IMR-90 (cell line): Measurements from ENCODE around the gene JMJD1C. TPM values are rescaled to one million over a fixed set of nuclear protein-coding genes. Genes with fewer than 3 reads are reported as not detected.

Source experiments
- ATAC-seq: fragments of 200-7000 bp; cut with Tn5 transposase; 2 replicates; pipeline ENCODE4 v1.9.1; 2020; ENCODE audit warnings: low read depth, mild to moderate bottlenecking, moderate library complexity
- BruUV-seq: library from RNA; stranded (reverse); fragments of 400-500 nt; replicated peaks from 2 replicates; lab custom pipeline; 2021; lab: Mats Ljungman, UMichigan
- CTCF ChIA-PET: fragments of 300-600 bp; formaldehyde crosslinking; extraction: SDS; loops from one replicate; lab custom pipeline; 2021; ENCODE audit warnings: antibody characterized with exemption; lab: Yijun Ruan, JAX
- POLR2A ChIA-PET: fragments of 300-600 bp; sonication (Branson Sonifier 250); formaldehyde crosslinking; loops from one replicate; lab custom pipeline; 2022; ENCODE audit warnings: antibody characterized with exemption; ENCODE audit not compliant: unreplicated experiment; lab: Charles Lee
- DNase-seq: peaks from one replicate; pipeline ENCODE4 v3.0.0; 2013
- H2AFZ ChIP-seq: replicated peaks from 2 replicates; pipeline ENCODE3; 2013; ENCODE audit warnings: low read length, mild to moderate bottlenecking; ENCODE audit not compliant: poor library complexity
- H2AK5ac ChIP-seq: 2 replicates; pipeline ENCODE4 v1.6.1; 2013; ENCODE audit warnings: low read depth, low read length, inconsistent platforms
- H2AK9ac ChIP-seq: replicated peaks from 2 replicates; pipeline ENCODE3; 2013; ENCODE audit warnings: mild to moderate bottlenecking, low read depth, low read length, moderate library complexity; ENCODE audit not compliant: poor library complexity
- H2BK120ac ChIP-seq: 2 replicates; pipeline ENCODE4 v1.6.1; 2013; ENCODE audit warnings: low read depth, low read length, inconsistent platforms
- H2BK15ac ChIP-seq: 3 replicates; pipeline ENCODE4 v1.6.1; 2013; ENCODE audit warnings: low read depth, low read length, inconsistent platforms
- H2BK20ac ChIP-seq: 2 replicates; pipeline ENCODE4 v1.6.1; 2013; ENCODE audit warnings: low read depth, mild to moderate bottlenecking, inconsistent platforms, low read length, moderate library complexity
- H2BK5ac ChIP-seq: 2 replicates; pipeline ENCODE4 v1.6.1; 2013; ENCODE audit warnings: mild to moderate bottlenecking, low read depth, low read length, inconsistent platforms; ENCODE audit not compliant: poor library complexity, severe bottlenecking
- H3K14ac ChIP-seq: replicated peaks from 2 replicates; pipeline ENCODE4 v1.6.1; 2013; ENCODE audit warnings: low read depth, low read length, inconsistent platforms
- H3K18ac ChIP-seq: 2 replicates; pipeline ENCODE4 v1.6.1; 2013; ENCODE audit warnings: low read depth, low read length, control low read depth
- H3K23ac ChIP-seq: 2 replicates; pipeline ENCODE4 v1.6.1; 2013; ENCODE audit warnings: low read depth, low read length, inconsistent platforms
- H3K27ac ChIP-seq: 2 replicates; pipeline ENCODE4 v1.5.1; 2013; ENCODE audit warnings: mild to moderate bottlenecking, control low read depth, low read length; ENCODE audit not compliant: insufficient read depth
- H3K27me3 ChIP-seq: 2 replicates; pipeline ENCODE4 v1.6.1; 2013; ENCODE audit warnings: low read length; ENCODE audit not compliant: control insufficient read depth, insufficient read depth
- H3K36me3 ChIP-seq: 2 replicates; pipeline ENCODE4 v1.6.1; 2013; ENCODE audit warnings: low read length, mixed read lengths; ENCODE audit not compliant: control insufficient read depth, insufficient read depth
- H3K4ac ChIP-seq: 2 replicates; pipeline ENCODE4 v1.6.1; 2013; ENCODE audit warnings: low read depth, low read length, inconsistent platforms
- H3K4me1 ChIP-seq: 2 replicates; pipeline ENCODE4 v1.6.1; 2013; ENCODE audit warnings: low read length, mixed read lengths; ENCODE audit not compliant: control insufficient read depth, insufficient read depth
- H3K4me2 ChIP-seq: 2 replicates; pipeline ENCODE4 v1.6.1; 2013; ENCODE audit warnings: low read depth, mild to moderate bottlenecking, control low read depth, low read length, moderate library complexity
- H3K4me3 ChIP-seq: 2 replicates; pipeline ENCODE4 v1.5.1; 2013; ENCODE audit warnings: low read depth, mild to moderate bottlenecking, control low read depth, low read length, moderate library complexity; ENCODE audit not compliant: insufficient read depth
- H3K56ac ChIP-seq: 2 replicates; pipeline ENCODE4 v1.6.1; 2013; ENCODE audit warnings: low read length, inconsistent platforms; ENCODE audit not compliant: insufficient read depth; ENCODE audit errors: extremely low read depth
- H3K79me1 ChIP-seq, 2 experiments: 2 replicates each; pipeline ENCODE4 v1.6.1; 2013; ENCODE audit warnings: low read length in 2 of 2, inconsistent platforms in 1 of 2, low read depth in 1 of 2
- H3K9ac ChIP-seq: 2 replicates; pipeline ENCODE4 v1.6.1; 2013; ENCODE audit warnings: low read depth, low read length, control low read depth
- H3K9me1 ChIP-seq: 2 replicates; pipeline ENCODE4 v1.6.1; 2013; ENCODE audit warnings: low read length, inconsistent platforms; ENCODE audit not compliant: insufficient read depth
- H3K9me3 ChIP-seq: 2 replicates; pipeline ENCODE4 v1.6.1; 2013; ENCODE audit warnings: low read length; ENCODE audit not compliant: control insufficient read depth, insufficient read depth
- H4K20me1 ChIP-seq: 2 replicates; pipeline ENCODE4 v1.6.1; 2013; ENCODE audit warnings: low read length, inconsistent platforms; ENCODE audit not compliant: insufficient read depth
- H4K5ac ChIP-seq: 2 replicates; pipeline ENCODE4 v1.6.1; 2013; ENCODE audit warnings: mild to moderate bottlenecking, low read depth, low read length, control low read depth
- H4K8ac ChIP-seq, 2 experiments: 2 replicates each; pipeline ENCODE4 v1.6.1; 2013; ENCODE audit warnings: low read depth in 2 of 2, low read length in 2 of 2, control low read depth in 1 of 2, inconsistent platforms in 1 of 2
- H4K91ac ChIP-seq: 2 replicates; pipeline ENCODE4 v1.6.1; 2013; ENCODE audit warnings: low read depth, low read length, inconsistent platforms; ENCODE audit not compliant: insufficient read depth
- FOS ChIP-seq: fragments of 150-350 bp; IDR thresholded peaks from 2 replicates; pipeline ENCODE4 v1.6.1; 2016; ENCODE audit warnings: low read depth, low read length
- MAFK ChIP-seq: IDR thresholded peaks from 2 replicates; pipeline ENCODE4 v1.6.1; 2012; ENCODE audit warnings: low read depth, low read length, improper control_type of control experiment
- MXI1 ChIP-seq: IDR thresholded peaks from 2 replicates; pipeline ENCODE4 v1.6.1; 2012; ENCODE audit warnings: low read depth, mild to moderate bottlenecking, low read length, moderate library complexity, borderline replicate concordance
- NFE2L2 ChIP-seq: fragments of 150-350 bp; IDR thresholded peaks from 2 replicates; pipeline ENCODE4 v1.6.1; 2016; ENCODE audit warnings: low read depth, mild to moderate bottlenecking, low read length
- POLR2A ChIP-seq: IDR thresholded peaks from 2 replicates; pipeline ENCODE4 v1.6.1; 2012; ENCODE audit warnings: mild to moderate bottlenecking, low read depth, low read length
- WGBS, 2 experiments: methylation state at CpG; one replicate each; pipeline versions ENCODE4 v1.1.5 to v1.1.7; 2013; ENCODE audit warnings: missing lambda C conversion rate in 2 of 2; ENCODE audit not compliant: insufficient read length in 1 of 2; ENCODE audit errors: extremely low coverage in 2 of 2; 5-methylcytosine and 5-hydroxymethylcytosine counted together
- dilution Hi-C: fragments of 300-500 bp; cut with HindIII; formaldehyde crosslinking; loops from one replicate; pipeline ENCODE4 v1.14.3; 2018; ENCODE audit warnings: low sequenced_read_pairs; ENCODE audit not compliant: unreplicated experiment
- in situ Hi-C: fragments of 300-500 bp; cut with MboI; formaldehyde crosslinking; loops from 3 replicates; pipeline ENCODE4 v1.14.3; 2019; ENCODE audit warnings: low sequenced_read_pairs, inconsistent platforms, mixed read lengths
- intact Hi-C: fragments of 100-400 bp; cut with micrococcal nuclease; formaldehyde crosslinking; loops from 2 replicates; pipeline ENCODE4 v1.10.0; 2022
- polyA plus RNA-seq, 3 experiments: library from polyadenylated mRNA; depleted of rRNA; stranded (reverse); fragments of >200 nt; gene quantifications; 2 replicates each; pipeline ENCODE4 v1.2.3, GENCODE V29; 2012; ENCODE audit warnings: low replicate concordance in 1 of 3
- total RNA-seq: library from RNA; depleted of rRNA; stranded (reverse); fragments of >200 nt; gene quantifications from 2 replicates; pipeline ENCODE4 v1.2.3, GENCODE V29; 2012
- TF ChIP-seq, protein P1 (sequence below): conservative IDR thresholded peaks from 2 replicates; pipeline ENCODE4 v1.5.1; 2012; ENCODE audit warnings: mild to moderate bottlenecking, low read depth, low read length, improper control_type of control experiment
- TF ChIP-seq, protein P2 (sequence below): fragments of 150-350 bp; IDR thresholded peaks from 2 replicates; pipeline ENCODE4 v1.6.1; 2017; ENCODE audit warnings: mild to moderate bottlenecking, antibody characterized with exemption, low read length, low read depth

JMJD1C gene
- total and polyA plus RNA-seq, 2 of the 4 experiments (the other 2 are of a cell fraction) = 15.6 to 96.8 TPM

DNA sequence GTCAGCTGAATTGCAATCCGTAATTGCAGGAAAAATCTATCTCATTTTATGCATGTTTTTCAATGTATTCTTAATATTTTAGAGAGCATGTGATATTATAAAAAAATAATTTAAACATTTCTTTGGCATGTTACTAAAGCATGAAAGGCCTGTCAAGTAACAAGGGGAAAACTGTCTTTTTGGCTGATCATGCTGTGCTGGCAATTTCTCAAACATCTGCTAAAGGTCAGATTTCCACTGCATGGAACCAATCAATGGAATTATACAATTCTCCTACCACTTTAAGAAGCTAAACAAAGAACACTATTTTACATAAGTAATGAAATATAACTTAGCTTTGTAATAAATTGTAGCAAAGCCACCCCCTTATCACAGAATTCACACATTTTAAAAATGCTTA lies 49.4 kb downstream of the JMJD1C start:
- TF ChIP-seq, protein P1, sequence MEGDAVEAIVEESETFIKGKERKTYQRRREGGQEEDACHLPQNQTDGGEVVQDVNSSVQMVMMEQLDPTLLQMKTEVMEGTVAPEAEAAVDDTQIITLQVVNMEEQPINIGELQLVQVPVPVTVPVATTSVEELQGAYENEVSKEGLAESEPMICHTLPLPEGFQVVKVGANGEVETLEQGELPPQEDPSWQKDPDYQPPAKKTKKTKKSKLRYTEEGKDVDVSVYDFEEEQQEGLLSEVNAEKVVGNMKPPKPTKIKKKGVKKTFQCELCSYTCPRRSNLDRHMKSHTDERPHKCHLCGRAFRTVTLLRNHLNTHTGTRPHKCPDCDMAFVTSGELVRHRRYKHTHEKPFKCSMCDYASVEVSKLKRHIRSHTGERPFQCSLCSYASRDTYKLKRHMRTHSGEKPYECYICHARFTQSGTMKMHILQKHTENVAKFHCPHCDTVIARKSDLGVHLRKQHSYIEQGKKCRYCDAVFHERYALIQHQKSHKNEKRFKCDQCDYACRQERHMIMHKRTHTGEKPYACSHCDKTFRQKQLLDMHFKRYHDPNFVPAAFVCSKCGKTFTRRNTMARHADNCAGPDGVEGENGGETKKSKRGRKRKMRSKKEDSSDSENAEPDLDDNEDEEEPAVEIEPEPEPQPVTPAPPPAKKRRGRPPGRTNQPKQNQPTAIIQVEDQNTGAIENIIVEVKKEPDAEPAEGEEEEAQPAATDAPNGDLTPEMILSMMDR = no peak
- TF ChIP-seq MXI1 (no peak), FOS (no peak), POLR2A (no peak), MAFK (0 out of 2 replicates have a peak, but pooled peaks have one; percentile 14), NFE2L2 (no peak)
- TF ChIP-seq, protein P2, sequence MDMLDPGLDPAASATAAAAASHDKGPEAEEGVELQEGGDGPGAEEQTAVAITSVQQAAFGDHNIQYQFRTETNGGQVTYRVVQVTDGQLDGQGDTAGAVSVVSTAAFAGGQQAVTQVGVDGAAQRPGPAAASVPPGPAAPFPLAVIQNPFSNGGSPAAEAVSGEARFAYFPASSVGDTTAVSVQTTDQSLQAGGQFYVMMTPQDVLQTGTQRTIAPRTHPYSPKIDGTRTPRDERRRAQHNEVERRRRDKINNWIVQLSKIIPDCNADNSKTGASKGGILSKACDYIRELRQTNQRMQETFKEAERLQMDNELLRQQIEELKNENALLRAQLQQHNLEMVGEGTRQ = no peak
- dilution Hi-C loops = no loop called here
- H3K18ac ChIP-seq = no peak overlapping the region
- no peak overlapping the region for H3K9ac ChIP-seq
- no TSS peak for BruUV-seq
- no peak overlapping the region for H2AFZ ChIP-seq
- H3K9me1 ChIP-seq = no peaks in the 10 kb centered on the region
- 0 out of 2 replicates have a peak overlapping the region, but pooled peaks have one; percentile 70 for H3K23ac ChIP-seq
- no peak overlapping the region for H3K4me2 ChIP-seq
- no peak overlapping the region for H2BK5ac ChIP-seq
- no peaks in the 10 kb centered on the region for H3K36me3 ChIP-seq
- H3K14ac ChIP-seq = no peak overlapping the region
- H3K9me3 ChIP-seq = no peaks in the 10 kb centered on the region
- no peak for ATAC-seq
- H2BK20ac ChIP-seq = no peak overlapping the region
- DNase-seq = peak; percentile 43
- H2BK120ac ChIP-seq = no peak overlapping the region
- H3K4me1 ChIP-seq = peaks cover 3% of the 10 kb centered on the region
- H3K79me1 ChIP-seq = peaks cover 21 to 43% of the 10 kb centered on the region in 2 experiments; a peak in 3 of 4 replicates
- H2BK15ac ChIP-seq = no peak overlapping the region
- H2AK5ac ChIP-seq = no peak overlapping the region
- H4K91ac ChIP-seq = no peak overlapping the region
- H3K4me3 ChIP-seq = no peak overlapping the region
- H3K56ac ChIP-seq = no peak overlapping the region
- no peak overlapping the region for H3K27ac ChIP-seq
- no peak overlapping the region for H4K5ac ChIP-seq
- intact Hi-C loops = loop anchor here (5.0 kb wide), 1 partner anchor 211 kb away; no protein-coding TSS in a partner anchor
- peaks cover 10% of the 10 kb centered on the region for H4K20me1 ChIP-seq
- no peak overlapping the region for H2AK9ac ChIP-seq
- no peaks in the 10 kb centered on the region for H3K27me3 ChIP-seq
- POLR2A ChIA-PET = no interaction called here
- no peak overlapping the region for H3K4ac ChIP-seq
- CTCF ChIA-PET = interaction anchor here (0.7 kb wide), 1 partner anchor 39 kb away, joined by 3 read pairs; no protein-coding TSS in a partner anchor
- H4K8ac ChIP-seq = no peak overlapping the region
- in situ Hi-C loops = no loop called here
- no CpG with 5 or more reads among the region's 1 CpG for WGBS, 2 experiments
